Endothelial cell of umbilical vein (primary cell): Measurements from ENCODE around the gene AMPD1. TPM values are rescaled to one million over a fixed set of nuclear protein-coding genes. Genes with fewer than 3 reads are reported as not detected.
A peak's percentile ranks its signal among the peaks of the same experiment; 100 is the strongest.

Experiments
- Bru-seq: library from RNA; stranded (reverse); fragments of 400-500 nt; gene quantifications from one replicate; lab custom pipeline; 2021; lab: Mats Ljungman, UMichigan
- BruChase-seq, 2 experiments: library from RNA; stranded (reverse); fragments of 400-500 nt; gene quantifications; one replicate each; lab custom pipeline; 2021; lab: Mats Ljungman, UMichigan
- BruUV-seq: library from RNA; stranded (reverse); fragments of 400-500 nt; replicated peaks from 2 replicates; lab custom pipeline; 2021; lab: Mats Ljungman, UMichigan
- CTCF ChIA-PET: fragments of 300-600, 350-600 bp; sonication (Branson Sonifier 250); formaldehyde crosslinking; loops from one replicate; lab custom pipeline; 2021; ENCODE audit warnings: antibody characterized with exemption, inconsistent platforms; lab: Charles Lee
- POLR2A ChIA-PET: fragments of 300-600, 350-600 bp; sonication (Branson Sonifier 250); formaldehyde crosslinking; loops from one replicate; lab custom pipeline; 2021; ENCODE audit warnings: antibody characterized with exemption, inconsistent platforms; lab: Charles Lee
- DNase-seq: peaks from one replicate; pipeline ENCODE4 v3.0.0-alpha.2; 2011; ENCODE audit warnings: low read depth, low spot score
- FAIRE-seq: peaks from 2 replicates; lab custom pipeline; 2011; peaks lifted over from hg19 to GRCh38; lab: Jason Lieb, UNC
- H2AFZ ChIP-seq: 2 replicates; pipeline ENCODE4 v1.6.0; 2012; ENCODE audit warnings: low read depth, low read length, control low read depth, inconsistent platforms
- H3K27ac ChIP-seq: 2 replicates; pipeline ENCODE4 v1.5.1; 2011; ENCODE audit warnings: low read depth, mild to moderate bottlenecking, control low read depth, low read length, moderate library complexity; ENCODE audit not compliant: insufficient read depth
- H3K27me3 ChIP-seq, 2 experiments: 2 replicates each; pipeline versions ENCODE4 v1.6.0 to v1.6.1; 2011; ENCODE audit warnings: low read length in 2 of 2, mixed read lengths in 1 of 2; ENCODE audit not compliant: control insufficient read depth in 2 of 2, insufficient read depth in 2 of 2
- H3K36me3 ChIP-seq, 2 experiments: 2 replicates in 1 of 2; 3 replicates in 1 of 2; pipeline ENCODE4 v1.5.1; 2011; ENCODE audit warnings: low read length in 2 of 2, mild to moderate bottlenecking in 1 of 2, moderate library complexity in 1 of 2; ENCODE audit not compliant: control insufficient read depth in 2 of 2, insufficient read depth in 2 of 2; ENCODE audit errors: extremely low read depth in 1 of 2
- H3K4me1 ChIP-seq: 3 replicates; pipeline ENCODE4 v1.5.1; 2011; ENCODE audit warnings: mild to moderate bottlenecking, low read length; ENCODE audit not compliant: control insufficient read depth, insufficient read depth; ENCODE audit errors: extremely low read depth
- H3K4me2 ChIP-seq: 2 replicates; pipeline ENCODE4 v1.6.1; 2011; ENCODE audit warnings: low read length, control low read depth, mixed read lengths; ENCODE audit not compliant: insufficient read depth
- H3K4me3 ChIP-seq, 3 experiments: fragments of 200-600 bp in 1 of 3; sonication (generic), shearing (Covaris generic) in 1 of 3; replicated peaks in 1 of 3; 2 replicates each; pipeline ENCODE4 v1.5.1; 2011 to 2016; ENCODE audit warnings: control low read depth in 3 of 3, low read length in 3 of 3, mild to moderate bottlenecking in 2 of 3, inconsistent platforms in 1 of 3, low read depth in 1 of 3, moderate library complexity in 1 of 3; ENCODE audit not compliant: insufficient read depth in 1 of 3
- H3K79me2 ChIP-seq: 2 replicates; pipeline ENCODE4 v1.6.0; 2012; ENCODE audit warnings: low read length, inconsistent platforms; ENCODE audit not compliant: control insufficient read depth, insufficient read depth
- H3K9ac ChIP-seq: replicated peaks from 2 replicates; pipeline ENCODE3; 2011; ENCODE audit warnings: low read length, control low read depth; ENCODE audit not compliant: insufficient read depth; ENCODE audit errors: extremely low read depth
- H3K9me1 ChIP-seq: replicated peaks from 3 replicates; pipeline ENCODE4 v1.6.0; 2011; ENCODE audit warnings: mild to moderate bottlenecking, low read length; ENCODE audit not compliant: control insufficient read depth, insufficient read depth; ENCODE audit errors: extremely low read depth
- H3K9me3 ChIP-seq: replicated peaks from 2 replicates; pipeline ENCODE4 v1.5.1; 2012; ENCODE audit warnings: low read length, inconsistent platforms; ENCODE audit not compliant: control insufficient read depth, insufficient read depth
- H4K20me1 ChIP-seq: replicated peaks from 2 replicates; pipeline ENCODE3; 2011; ENCODE audit warnings: mild to moderate bottlenecking, low read length; ENCODE audit not compliant: control insufficient read depth, insufficient read depth; ENCODE audit errors: extremely low read depth
- CTCF ChIP-seq, 2 donors: IDR thresholded peaks; 1 replicate in 1 of 2; 2 replicates in 1 of 2; pipeline ENCODE4 v1.5.1; 2011; ENCODE audit warnings: low read length in 2 of 2, mild to moderate bottlenecking in 2 of 2, moderate library complexity in 2 of 2, control low read depth in 1 of 2, inconsistent platforms in 1 of 2, low read depth in 1 of 2; ENCODE audit not compliant: insufficient read depth in 1 of 2; ENCODE audit errors: extremely low read depth in 1 of 2
- EZH2 ChIP-seq: IDR thresholded peaks from 2 replicates; pipeline ENCODE4 v1.6.1; 2012; ENCODE audit warnings: borderline replicate concordance, low read depth, mild to moderate bottlenecking, moderate library complexity, low read length, inconsistent platforms; ENCODE audit not compliant: severe bottlenecking
- FOS ChIP-seq: IDR thresholded peaks from 2 replicates; pipeline ENCODE4 v1.6.1; 2011; ENCODE audit warnings: mild to moderate bottlenecking, low read length, moderate library complexity, borderline replicate concordance; ENCODE audit not compliant: insufficient read depth
- GATA2 ChIP-seq: IDR thresholded peaks from 2 replicates; pipeline ENCODE4 v1.7.0; 2011; ENCODE audit warnings: low read depth, mild to moderate bottlenecking, moderate library complexity, mixed read lengths, low read length; ENCODE audit not compliant: insufficient read length, insufficient read depth
- JUN ChIP-seq: IDR thresholded peaks from 2 replicates; pipeline ENCODE4 v1.6.1; 2011; ENCODE audit warnings: borderline replicate concordance, low read depth; ENCODE audit not compliant: insufficient read length, insufficient read depth
- MAX ChIP-seq: IDR thresholded peaks from 2 replicates; pipeline ENCODE4 v1.6.1; 2011; ENCODE audit not compliant: insufficient read depth, insufficient read length
- MYC ChIP-seq: IDR thresholded peaks from one replicate; pipeline ENCODE4 v1.6.1; 2011; ENCODE audit warnings: mild to moderate bottlenecking, low read depth, low read length
- POLR2A ChIP-seq: IDR thresholded peaks from 2 replicates; pipeline ENCODE4 v1.6.1; 2012; ENCODE audit warnings: low read depth, mild to moderate bottlenecking, control low read depth, low read length
- POLR2AphosphoS5 ChIP-seq: IDR thresholded peaks from 2 replicates; pipeline ENCODE4 v1.6.1; 2012; ENCODE audit warnings: low read depth, mild to moderate bottlenecking, control low read depth, low read length, moderate library complexity; ENCODE audit not compliant: insufficient read depth
- dilution Hi-C: fragments of 300-500 bp; cut with MboI; formaldehyde crosslinking; loops from one replicate; pipeline ENCODE4 v1.15.0; 2019; ENCODE audit warnings: low sequenced_read_pairs; ENCODE audit not compliant: extremely low pct_ligation_motif_present
- intact Hi-C: fragments of 100-400 bp; cut with micrococcal nuclease; formaldehyde crosslinking; loops from one replicate; pipeline ENCODE4 v1.10.0; 2022
- long read RNA-seq: library from polyadenylated mRNA; stranded (forward); transcript quantifications from one replicate; pipeline ENCODE4 v2.0.0, GENCODE V29; 2021
- polyA minus RNA-seq, 3 experiments: library from RNA; depleted of rRNA, polyadenylated mRNA; stranded (reverse); fragments of >200 nt; gene quantifications; 1 replicate in 1 of 3; 2 replicates in 2 of 3; pipeline ENCODE4 v1.2.3, GENCODE V29; 2011
- polyA plus RNA-seq, 4 experiments: library from polyadenylated mRNA; depleted of rRNA in 3 of 4; stranded (reverse) in 3 of 4; unstranded in 1 of 4; fragments of >200 nt; gene quantifications; 2 replicates each; pipeline versions ENCODE4 v1.2.1 to v1.2.3, GENCODE V29; 2011 to 2012; ENCODE audit warnings: missing spikeins in 1 of 4
- total RNA-seq: library from RNA; stranded (reverse); gene quantifications from 2 replicates; pipeline ENCODE4 v1.2.3, GENCODE V29; 2021

Gene AMPD1
- total RNA-seq (not detected in 2 replicates), polyA plus RNA-seq (not detected in 2 replicates), polyA minus RNA-seq (not detected in 2 replicates), Bru-seq, nascent RNA (percentile 11 among the genes with signal in this experiment), BruChase-seq, experiment 1, labeled RNA remaining after a 6-hour chase (percentile 18 among the genes with signal in this experiment), BruChase-seq, experiment 2, labeled RNA remaining after a 2-hour chase (percentile 21 among the genes with signal in this experiment)
- not detected in 2 replicates for polyA plus RNA-seq (2011; cell fraction: cytosol; rRNA removed)
- polyA plus RNA-seq (2011; cell fraction: nucleus; rRNA removed) = not detected in 2 replicates
- not detected in 2 replicates for polyA plus RNA-seq (2012)
- not detected for polyA minus RNA-seq (2011; cell fraction: cytosol; rRNA and poly(A)+ RNA removed)
- not detected in 2 replicates for polyA minus RNA-seq (2011; cell fraction: nucleus; rRNA and poly(A)+ RNA removed)
- long read RNA-seq = 0 reads

GRCh38 chr1:114695430-114696058 is at the start of gene AMPD1:
AMPD1 (minus strand) TSS chr1:114695546; CDS start chr1:114695471, 75 bp downstream.
- Histone ChIP-seq H2AFZ (no peak within 1 kb of the TSS), H3K4me1 (no peaks in the 10 kb centered on the region), H3K9ac (no peak within 1 kb of the TSS), H3K4me2 (no peak within 1 kb of the TSS), H3K79me2 (no peaks in the 10 kb centered on the region), H3K36me3 (no peaks in the 10 kb centered on the region), H3K27ac (no peak within 1 kb of the TSS), H3K27me3 (peaks cover 3 to 10% of the 10 kb centered on the region in 2 experiments), H3K4me3 (no peak within 1 kb of the TSS), H4K20me1 (no peaks in the 10 kb centered on the region), H3K9me1 (peaks cover 4% of the 10 kb centered on the region), H3K9me3 (no peaks in the 10 kb centered on the region)
- ChIA-PET POLR2A (no interaction called here), CTCF (interaction anchor here (0.8 to 1.9 kb wide), 4 partner anchors 19 to 412 kb away, joined by 3 to 4 read pairs (median 3); no protein-coding TSS in a partner anchor)
- no peak for FAIRE-seq
- no peak for TF ChIP-seq MYC
- no peak for TF ChIP-seq GATA2
- no peak for DNase-seq
- BruUV-seq = no TSS peak
- dilution Hi-C loops (no loop called here), intact Hi-C loops (no loop called here)

GRCh38 chr1:114741963-114742746 is 46.8 kb upstream of the AMPD1 start:
- H3K4me2 ChIP-seq = no peak overlapping the region

More at GRCh38 chr1:114741963-114742746, 46.8 kb upstream of the AMPD1 start:
- no peak overlapping the region for H3K4me3 ChIP-seq
- H3K9me1 ChIP-seq = no peaks in the 10 kb centered on the region
- no peak overlapping the region for H3K27ac ChIP-seq
- peaks cover 91% of the 10 kb centered on the region for H3K79me2 ChIP-seq
- intact Hi-C loops = no loop called here
- H3K4me1 ChIP-seq = peaks cover 3% of the 10 kb centered on the region
- ChIA-PET CTCF (no interaction called here), POLR2A (no interaction called here)
- peaks cover 3 to 24% of the 10 kb centered on the region in 2 experiments for H3K36me3 ChIP-seq
- dilution Hi-C loops = no loop called here
- peaks cover 34% of the 10 kb centered on the region for H4K20me1 ChIP-seq
- no TSS peak for BruUV-seq
- H2AFZ ChIP-seq = no peak overlapping the region
- H3K9me3 ChIP-seq = no peaks in the 10 kb centered on the region
- TF ChIP-seq POLR2AphosphoS5 (no peak), CTCF (IDR thresholded peaks at IDR 0.05; ENCODE audit: extremely low read depth in 1 of 2, insufficient read depth in 1 of 2, low read depth in 1 of 2, low read length in 2 of 2) (no peak), GATA2 (no peak), EZH2 (no peak), JUN (no peak), MYC (no peak), POLR2A (no peak), MAX (no peak), FOS (no peak)
- no peak overlapping the region for H3K9ac ChIP-seq
- DNase-seq (no peak), FAIRE-seq (no peak)
- H3K27me3 ChIP-seq = no peaks in the 10 kb centered on the region
